Esophagus squamous epithelium (tissue), 5 donors: ENCODE measurements around the gene DSC2. TPM values are rescaled to one million over a fixed set of nuclear protein-coding genes. Genes with fewer than 3 reads are reported as not detected.

ENCODE experiments used
- DNase-seq: peaks from one replicate; lab custom pipeline; 2025; lab: John Stamatoyannopoulos, UW
- H3K27ac ChIP-seq, 4 donors: fragments of 200-600 bp; sonication (generic); one replicate each; pipeline ENCODE4 v1.5.1; 2016 to 2019; ENCODE audit warnings: mild to moderate bottlenecking in 1 of 4
- H3K27me3 ChIP-seq, 4 donors: fragments of 200-600 bp; sonication (generic); 1 replicate in 3 of 4; 2 replicates in 1 of 4; pipeline versions ENCODE4 v1.5.1 to v1.6.0; 2017 to 2021; ENCODE audit warnings: antibody characterized with exemption in 1 of 4
- H3K36me3 ChIP-seq, 3 donors: fragments of 200-600 bp; sonication (generic); one replicate each; pipeline ENCODE4 v1.5.1; 2016 to 2019
- H3K4me1 ChIP-seq, 3 donors: fragments of 200-600 bp; sonication (generic); one replicate each; pipeline ENCODE4 v1.5.1; 2017 to 2019
- H3K4me3 ChIP-seq, 4 donors: fragments of 200-600 bp; sonication (generic); 1 replicate in 3 of 4; 2 replicates in 1 of 4; pipeline ENCODE4 v1.5.1; 2016 to 2019; ENCODE audit warnings: mild to moderate bottlenecking in 2 of 4, moderate library complexity in 1 of 4
- H3K9me3 ChIP-seq, 3 donors: fragments of 200-600 bp; sonication (generic); one replicate each; pipeline ENCODE4 v1.5.1; 2016 to 2019
- POLR2A ChIP-seq, 4 donors: fragments of 450-650 bp; IDR thresholded peaks; one replicate each; pipeline ENCODE4 v1.6.1; 2017; ENCODE audit warnings: antibody characterized with exemption in 4 of 4, mild to moderate bottlenecking in 4 of 4, moderate library complexity in 3 of 4
- WGBS, 2 donors: methylation state at CpG; one replicate each; pipeline ENCODE4 v1.1.5; 2018; 5-methylcytosine and 5-hydroxymethylcytosine counted together
- intact Hi-C: fragments of 100-400 bp; cut with DNase I; formaldehyde crosslinking; loops from one replicate; pipeline ENCODE4 v1.15.0; 2022
- total RNA-seq, 4 donors: library from RNA; depleted of rRNA; stranded (reverse); fragments of >200 nt; gene quantifications; one replicate each; pipeline ENCODE4 v1.1.0, GENCODE V29; 2016
- TF ChIP-seq, protein P1 (sequence below), 6 experiments: fragments of 450-650 bp in 4 of 6; fragments of 200-600 bp in 2 of 6; sonication (generic) in 2 of 6; IDR thresholded peaks; one replicate each; pipeline ENCODE4 v1.5.1; 2016 to 2019; ENCODE audit warnings: antibody characterized with exemption in 6 of 6, mild to moderate bottlenecking in 4 of 6, moderate library complexity in 4 of 6
- donor health status: DM: yes; HTN: yes; CAD: no.

DSC2 gene
- total RNA-seq, 4 donors from 2014 or later: 154 to 393 (median 290) TPM

DNA sequence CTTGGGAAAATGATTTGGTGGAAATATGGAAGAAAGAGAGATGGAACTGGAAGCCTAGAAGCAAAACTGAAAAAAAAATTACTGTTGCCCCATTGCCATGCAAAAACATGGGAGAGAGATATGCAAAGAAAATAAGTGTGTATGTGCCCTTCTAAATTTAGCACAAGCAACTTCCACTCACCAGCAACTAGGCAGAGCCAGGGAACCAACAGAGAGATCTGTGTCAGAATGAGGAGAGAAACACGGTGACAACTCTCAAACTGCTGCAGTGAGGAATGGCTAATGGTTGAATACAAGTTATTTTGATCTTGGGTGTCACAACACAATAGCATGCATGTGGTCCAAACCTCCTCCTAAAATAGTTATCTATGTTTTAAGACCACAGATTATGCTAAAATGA, 10.9 kb downstream of the DSC2 start:
- Histone ChIP-seq H3K4me1 (peaks cover 0 to 9% (median 0%) of the 10 kb centered on the region in 3 donors), H3K36me3 (peaks cover 0 to 66% (median 0%) of the 10 kb centered on the region in 3 donors), H3K27me3 (no peaks in the 10 kb centered on the region), H3K27ac (no peak overlapping the region), H3K9me3 (no peaks in the 10 kb centered on the region), H3K4me3 (no peak overlapping the region)
- DNase-seq: no peak
- no peak for TF ChIP-seq POLR2A (IDR thresholded peaks at IDR 0.05)
- TF ChIP-seq, protein P1, sequence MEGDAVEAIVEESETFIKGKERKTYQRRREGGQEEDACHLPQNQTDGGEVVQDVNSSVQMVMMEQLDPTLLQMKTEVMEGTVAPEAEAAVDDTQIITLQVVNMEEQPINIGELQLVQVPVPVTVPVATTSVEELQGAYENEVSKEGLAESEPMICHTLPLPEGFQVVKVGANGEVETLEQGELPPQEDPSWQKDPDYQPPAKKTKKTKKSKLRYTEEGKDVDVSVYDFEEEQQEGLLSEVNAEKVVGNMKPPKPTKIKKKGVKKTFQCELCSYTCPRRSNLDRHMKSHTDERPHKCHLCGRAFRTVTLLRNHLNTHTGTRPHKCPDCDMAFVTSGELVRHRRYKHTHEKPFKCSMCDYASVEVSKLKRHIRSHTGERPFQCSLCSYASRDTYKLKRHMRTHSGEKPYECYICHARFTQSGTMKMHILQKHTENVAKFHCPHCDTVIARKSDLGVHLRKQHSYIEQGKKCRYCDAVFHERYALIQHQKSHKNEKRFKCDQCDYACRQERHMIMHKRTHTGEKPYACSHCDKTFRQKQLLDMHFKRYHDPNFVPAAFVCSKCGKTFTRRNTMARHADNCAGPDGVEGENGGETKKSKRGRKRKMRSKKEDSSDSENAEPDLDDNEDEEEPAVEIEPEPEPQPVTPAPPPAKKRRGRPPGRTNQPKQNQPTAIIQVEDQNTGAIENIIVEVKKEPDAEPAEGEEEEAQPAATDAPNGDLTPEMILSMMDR (IDR thresholded peaks at IDR 0.05): no peak
- intact Hi-C loops: no loop called here
- WGBS, 2 donors: 79 to 86% methylated on average over 1 of the region's 1 CpG

DNA sequence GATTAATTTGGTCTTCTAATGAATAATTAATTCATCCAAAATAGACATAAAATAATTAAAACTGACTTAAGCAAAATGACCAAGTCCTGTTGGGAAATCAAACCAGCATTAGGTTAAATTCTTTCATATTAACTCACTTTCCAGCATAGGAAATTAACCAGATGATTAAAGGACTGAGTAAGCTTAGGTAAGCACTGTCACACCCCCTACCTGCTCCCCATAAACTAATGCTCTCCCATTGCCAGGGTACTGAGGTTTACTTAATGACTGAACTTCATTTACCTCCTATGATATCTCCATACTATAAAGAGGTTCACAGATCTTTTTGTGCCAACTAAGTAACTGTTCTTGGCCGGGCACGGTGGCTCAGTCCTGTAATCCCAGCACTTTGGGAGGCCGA, 13.7 kb downstream of the DSC2 start:
- WGBS, 2 donors: 88 to 93% methylated on average over 3 of the region's 3 CpGs
- Histone ChIP-seq H3K4me1 (no peaks in the 10 kb centered on the region), H3K27ac (no peak overlapping the region), H3K36me3 (peaks cover 0 to 94% (median 0%) of the 10 kb centered on the region in 3 donors), H3K27me3 (no peaks in the 10 kb centered on the region), H3K9me3 (no peaks in the 10 kb centered on the region), H3K4me3 (no peak overlapping the region)
- TF ChIP-seq, protein P1 (IDR thresholded peaks at IDR 0.05): no peak
- TF ChIP-seq POLR2A (IDR thresholded peaks at IDR 0.05): no peak
- no peak for DNase-seq
- intact Hi-C loops: no loop called here

DNA sequence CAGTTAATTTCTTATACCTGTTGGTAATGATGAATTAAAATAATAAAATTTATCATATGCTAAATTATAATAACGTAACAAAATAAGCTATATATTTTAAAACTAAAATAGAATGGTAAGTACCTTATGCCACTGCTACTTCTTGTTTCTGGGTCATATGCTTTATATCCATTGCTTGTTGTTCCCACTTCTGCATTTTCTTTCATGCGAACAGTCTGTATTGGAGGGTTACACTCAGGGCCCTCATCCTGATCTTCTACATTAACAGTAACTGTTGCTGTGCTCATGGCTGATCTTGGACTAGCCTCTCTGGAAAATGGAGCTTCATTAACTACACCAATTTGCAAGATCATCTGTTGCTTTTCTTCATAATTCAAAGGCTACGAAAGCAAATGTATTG, 22.2 kb downstream of the DSC2 start:
- Histone ChIP-seq H3K27ac (no peak overlapping the region), H3K4me1 (peaks cover 0 to 5% (median 0%) of the 10 kb centered on the region in 3 donors), H3K4me3 (no peak overlapping the region), H3K36me3 (peaks cover 0 to 99% (median 0%) of the 10 kb centered on the region in 3 donors), H3K27me3 (no peaks in the 10 kb centered on the region), H3K9me3 (no peaks in the 10 kb centered on the region)
- WGBS, 2 donors: 79 to 94% methylated on average over 3 of the region's 3 CpGs
- DNase-seq: no peak
- intact Hi-C loops: no loop called here
- TF ChIP-seq, protein P1 (IDR thresholded peaks at IDR 0.05): no peak
- no peak for TF ChIP-seq POLR2A (IDR thresholded peaks at IDR 0.05)

DNA sequence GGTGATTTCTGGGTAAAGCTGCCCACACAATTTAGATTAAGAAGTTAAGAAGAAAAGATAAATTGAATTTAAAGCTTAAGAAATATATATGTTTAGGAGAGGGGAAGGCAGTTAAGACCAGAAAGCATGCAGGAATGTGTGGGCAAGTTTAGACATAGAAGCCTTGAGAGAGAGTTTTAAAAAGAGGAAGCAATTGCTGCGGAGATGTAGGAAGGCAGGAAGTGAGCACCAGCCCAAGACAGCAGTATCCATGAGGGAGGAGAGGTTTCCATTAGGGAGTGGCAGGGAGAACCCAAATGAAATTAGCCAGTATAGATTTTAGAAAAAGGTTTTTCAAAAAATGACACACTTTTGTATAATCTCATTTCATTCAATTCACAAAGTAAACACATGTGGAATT, 24.3 kb downstream of the DSC2 start:
- 16 to 26% methylated on average over 1 of the region's 1 CpG for WGBS, 2 donors
- intact Hi-C loops: no loop called here
- no peaks in the 10 kb centered on the region for H3K9me3 ChIP-seq
- no peaks in the 10 kb centered on the region for H3K27me3 ChIP-seq
- peaks cover 0 to 5% (median 0%) of the 10 kb centered on the region in 3 donors for H3K4me1 ChIP-seq
- no peak for DNase-seq
- H3K4me3 ChIP-seq: no peak overlapping the region
- no peak overlapping the region for H3K27ac ChIP-seq
- H3K36me3 ChIP-seq: peaks cover 0 to 98% (median 5%) of the 10 kb centered on the region in 3 donors
- TF ChIP-seq POLR2A (IDR thresholded peaks at IDR 0.05): no peak
- TF ChIP-seq, protein P1 (IDR thresholded peaks at IDR 0.05): no peak

DNA sequence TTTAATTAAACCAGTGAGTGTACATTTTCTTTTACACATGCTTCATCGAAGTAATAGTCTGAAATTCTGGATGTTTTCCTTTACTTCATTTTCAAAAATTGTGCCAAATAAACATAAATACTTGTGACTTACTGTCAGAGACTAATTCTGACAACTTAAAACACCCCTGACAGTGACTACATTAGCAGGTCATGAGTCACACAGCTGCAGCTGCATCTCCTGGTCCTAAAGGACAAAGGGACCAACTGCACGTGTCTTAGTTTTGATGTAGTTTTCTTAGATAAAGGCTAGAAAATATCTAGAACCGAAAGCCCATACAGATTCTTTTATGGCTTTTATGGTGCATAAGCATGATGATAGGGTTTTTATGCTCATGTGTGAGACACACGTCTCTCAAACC, 30.0 kb downstream of the DSC2 start:
- no peaks in the 10 kb centered on the region for H3K9me3 ChIP-seq
- peaks cover 0 to 96% (median 5%) of the 10 kb centered on the region in 3 donors for H3K36me3 ChIP-seq
- H3K4me3 ChIP-seq: no peak overlapping the region
- WGBS, 2 donors: 86 to 87% methylated on average over 4 of the region's 4 CpGs
- DNase-seq: no peak
- no peaks in the 10 kb centered on the region for H3K27me3 ChIP-seq
- H3K4me1 ChIP-seq: no peaks in the 10 kb centered on the region
- H3K27ac ChIP-seq: no peak overlapping the region
- intact Hi-C loops: no loop called here
- TF ChIP-seq, protein P1 (IDR thresholded peaks at IDR 0.05): no peak
- TF ChIP-seq POLR2A (IDR thresholded peaks at IDR 0.05): no peak
